H1 (cell line): Measurements from ENCODE around the gene ANKS1A.

Experiments
- CHD2 ChIP-seq: IDR thresholded peaks from 2 replicates; pipeline ENCODE4 v1.6.1; 2012; ENCODE audit warnings: low read length, improper control_type of control experiment
- EZH2 ChIP-seq: fragments of 200-600 bp; sonication (generic); IDR thresholded peaks from 2 replicates; pipeline ENCODE4 v1.7.1; 2012; ENCODE audit warnings: low read depth, mild to moderate bottlenecking, moderate library complexity, low read length, inconsistent platforms; ENCODE audit not compliant: severe bottlenecking
- JUND ChIP-seq: IDR thresholded peaks from 2 replicates; pipeline ENCODE4 v1.6.1; 2011; ENCODE audit warnings: mild to moderate bottlenecking, improper control_type of control experiment, low read length
- POLR2AphosphoS5 ChIP-seq: IDR thresholded peaks from 2 replicates; pipeline ENCODE4 v1.6.1; 2011; ENCODE audit warnings: low read depth, low read length
- RNF2 ChIP-seq: fragments of 200-900, 300-1000 bp; sonication (generic); IDR thresholded peaks from 2 replicates; pipeline ENCODE4 v1.7.1; 2016; ENCODE audit warnings: borderline replicate concordance, low read depth, mild to moderate bottlenecking, antibody characterized with exemption, low read length; ENCODE audit not compliant: poor library complexity, severe bottlenecking; ENCODE audit errors: missing control alignments
- SIN3A ChIP-seq, 2 experiments: IDR thresholded peaks in 1 of 2; conservative IDR thresholded peaks in 1 of 2; 2 replicates each; pipeline ENCODE4 v1.6.1; 2011 to 2012; ENCODE audit warnings: low read length in 2 of 2, improper control_type of control experiment in 1 of 2, low read depth in 1 of 2, mild to moderate bottlenecking in 1 of 2
- SP1 ChIP-seq: IDR thresholded peaks from 2 replicates; pipeline ENCODE4 v1.6.1; 2011; ENCODE audit warnings: low read depth, low read length
- TF ChIP-seq, protein P1 (sequence below), 3 experiments: IDR thresholded peaks; 1 replicate in 2 of 3; 2 replicates in 1 of 3; pipeline versions ENCODE4 v1.5.1 to v1.6.1; 2011; ENCODE audit warnings: low read length in 3 of 3, mild to moderate bottlenecking in 3 of 3, inconsistent platforms in 2 of 3, low read depth in 1 of 3, moderate library complexity in 1 of 3; ENCODE audit not compliant: insufficient read depth in 1 of 3; ENCODE audit errors: control extremely low read depth in 1 of 3
- TF ChIP-seq, protein P2 (sequence below): IDR thresholded peaks from 2 replicates; pipeline ENCODE4 v1.6.1; 2011; ENCODE audit warnings: low read depth, mild to moderate bottlenecking, low read length; ENCODE audit not compliant: insufficient read depth

DNA sequence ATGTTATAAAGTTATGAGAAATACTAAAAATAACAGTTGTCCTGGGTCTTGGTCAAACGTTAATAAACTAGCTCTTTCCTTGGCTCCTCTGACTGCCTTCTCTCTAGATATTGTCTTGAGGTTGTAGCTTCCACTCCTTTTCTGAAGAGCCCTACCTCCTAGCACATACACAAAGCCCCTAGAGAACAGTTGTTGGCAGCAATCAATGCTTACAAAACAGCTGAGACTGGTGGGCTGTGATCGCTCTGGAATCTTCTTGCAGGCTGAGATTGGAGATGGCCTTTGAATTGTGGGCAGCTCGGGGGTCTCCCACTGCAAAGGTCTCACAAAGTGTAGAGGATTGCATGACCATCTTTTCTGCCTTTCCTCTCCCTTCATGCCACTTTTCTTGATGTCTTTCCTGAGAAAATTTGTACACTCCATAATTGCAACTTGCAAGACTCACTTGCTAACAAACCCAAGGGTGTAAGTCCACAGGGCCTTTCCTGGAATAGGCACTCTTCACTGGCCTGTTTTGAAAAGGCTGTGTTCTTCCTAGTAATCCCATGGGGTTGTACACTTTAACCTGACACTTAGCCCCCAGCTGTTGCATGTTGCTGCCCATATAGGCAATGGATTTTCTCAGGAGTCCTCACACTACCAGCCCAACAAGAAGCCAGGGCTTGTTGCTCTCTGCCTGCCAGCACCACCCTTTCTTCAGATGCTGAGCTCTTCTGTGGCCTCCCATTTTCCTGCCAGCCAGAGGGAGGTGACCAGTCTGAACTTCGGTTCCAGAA is 152.2 kb downstream of the ANKS1A start:
- no peak for TF ChIP-seq POLR2AphosphoS5
- TF ChIP-seq CHD2, result no peak
- TF ChIP-seq SIN3A (conservative IDR thresholded peaks at IDR 0.05 in 1 of 2, IDR thresholded peaks at IDR 0.05 in 1 of 2; ENCODE audit: low read depth in 1 of 2, low read length in 2 of 2), result no peak
- no peak for TF ChIP-seq RNF2
- no peak for TF ChIP-seq SP1
- TF ChIP-seq, protein P1, sequence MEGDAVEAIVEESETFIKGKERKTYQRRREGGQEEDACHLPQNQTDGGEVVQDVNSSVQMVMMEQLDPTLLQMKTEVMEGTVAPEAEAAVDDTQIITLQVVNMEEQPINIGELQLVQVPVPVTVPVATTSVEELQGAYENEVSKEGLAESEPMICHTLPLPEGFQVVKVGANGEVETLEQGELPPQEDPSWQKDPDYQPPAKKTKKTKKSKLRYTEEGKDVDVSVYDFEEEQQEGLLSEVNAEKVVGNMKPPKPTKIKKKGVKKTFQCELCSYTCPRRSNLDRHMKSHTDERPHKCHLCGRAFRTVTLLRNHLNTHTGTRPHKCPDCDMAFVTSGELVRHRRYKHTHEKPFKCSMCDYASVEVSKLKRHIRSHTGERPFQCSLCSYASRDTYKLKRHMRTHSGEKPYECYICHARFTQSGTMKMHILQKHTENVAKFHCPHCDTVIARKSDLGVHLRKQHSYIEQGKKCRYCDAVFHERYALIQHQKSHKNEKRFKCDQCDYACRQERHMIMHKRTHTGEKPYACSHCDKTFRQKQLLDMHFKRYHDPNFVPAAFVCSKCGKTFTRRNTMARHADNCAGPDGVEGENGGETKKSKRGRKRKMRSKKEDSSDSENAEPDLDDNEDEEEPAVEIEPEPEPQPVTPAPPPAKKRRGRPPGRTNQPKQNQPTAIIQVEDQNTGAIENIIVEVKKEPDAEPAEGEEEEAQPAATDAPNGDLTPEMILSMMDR (IDR thresholded peaks at IDR 0.05; ENCODE audit: control extremely low read depth in 1 of 3, insufficient read depth in 1 of 3, low read depth in 1 of 3, low read length in 3 of 3), result no peak
- TF ChIP-seq EZH2, result no peak
- TF ChIP-seq JUND, result no peak
- TF ChIP-seq, protein P2, sequence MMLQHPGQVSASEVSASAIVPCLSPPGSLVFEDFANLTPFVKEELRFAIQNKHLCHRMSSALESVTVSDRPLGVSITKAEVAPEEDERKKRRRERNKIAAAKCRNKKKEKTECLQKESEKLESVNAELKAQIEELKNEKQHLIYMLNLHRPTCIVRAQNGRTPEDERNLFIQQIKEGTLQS, result no peak
